GM12864 (cell line): ENCODE data around the gene ARHGAP45.

Source experiments
- DNase-seq: peaks from one replicate; pipeline ENCODE4 v3.0.0-alpha.2; 2011; ENCODE audit warnings: low read depth
- H3K4me3 ChIP-seq: 2 replicates; pipeline ENCODE4 v1.5.1; 2011; ENCODE audit warnings: mild to moderate bottlenecking, low read depth, low read length, control low read depth
- CTCF ChIP-seq: IDR thresholded peaks from 2 replicates; pipeline ENCODE4 v1.5.1; 2011; ENCODE audit warnings: low read depth, mild to moderate bottlenecking, moderate library complexity, low read length, control low read depth, inconsistent platforms; ENCODE audit errors: missing control alignments

Gene ARHGAP45

GRCh38 chr19:1133471-1133929, 66.5 kb downstream of the ARHGAP45 start:
- peak overlapping the region; percentile 66 for H3K4me3 ChIP-seq
- TF ChIP-seq CTCF, result no peak
- DNase-seq, result peak; percentile 87

- DNase-seq, result no peak
- H3K4me3 ChIP-seq, result no peak overlapping the region
- TF ChIP-seq CTCF, result no peak
Observed at GRCh38 chr19:1134431-1134830, 67.5 kb downstream of the ARHGAP45 start.

- H3K4me3 ChIP-seq, result no peak overlapping the region
- no peak for DNase-seq
- TF ChIP-seq CTCF, result no peak
Observed at GRCh38 chr19:1135454-1135853, 68.5 kb downstream of the ARHGAP45 start.

- DNase-seq, result no peak
- TF ChIP-seq CTCF, result no peak
- H3K4me3 ChIP-seq, result no peak overlapping the region
Observed at GRCh38 chr19:1136201-1136600, 69.2 kb downstream of the ARHGAP45 start.
